ENCODE measurements around the gene PPARG. TPM values are rescaled to one million over a fixed set of nuclear protein-coding genes. Genes with fewer than 3 reads are reported as not detected.

Gene PPARG
- total RNA-seq, 1 donor from 2014 or later: 0.37 TPM

GRCh38 chr3:12301513-12301912, 12.6 kb downstream of the PPARG start:
- peaks cover 1% of the 10 kb centered on the region for H3K27me3 Mint-ChIP-seq (ENCODE audit: unreplicated experiment)
- H3K9me3 Mint-ChIP-seq (ENCODE audit: unreplicated experiment): no peaks in the 10 kb centered on the region
- no peak for TF ChIP-seq CTCF (IDR thresholded peaks at IDR 0.05; ENCODE audit: partially characterized antibody, unreplicated experiment)
- no peak overlapping the region for H3K27ac Mint-ChIP-seq (ENCODE audit: unreplicated experiment)
- no peak for DNase-seq
- H3K4me3 Mint-ChIP-seq (ENCODE audit: unreplicated experiment): no peak overlapping the region
- H3K36me3 Mint-ChIP-seq (ENCODE audit: unreplicated experiment): no peaks in the 10 kb centered on the region
- H3K4me1 Mint-ChIP-seq (ENCODE audit: low read depth, unreplicated experiment): no peaks in the 10 kb centered on the region

GRCh38 chr3:12302564-12302963, 13.7 kb downstream of the PPARG start:
- H3K36me3 Mint-ChIP-seq (ENCODE audit: unreplicated experiment): no peaks in the 10 kb centered on the region
- TF ChIP-seq CTCF (IDR thresholded peaks at IDR 0.05; ENCODE audit: partially characterized antibody, unreplicated experiment): no peak
- H3K4me3 Mint-ChIP-seq (ENCODE audit: unreplicated experiment): no peak overlapping the region
- no peak overlapping the region for H3K27ac Mint-ChIP-seq (ENCODE audit: unreplicated experiment)
- peaks cover 1% of the 10 kb centered on the region for H3K27me3 Mint-ChIP-seq (ENCODE audit: unreplicated experiment)
- no peaks in the 10 kb centered on the region for H3K4me1 Mint-ChIP-seq (ENCODE audit: low read depth, unreplicated experiment)
- H3K9me3 Mint-ChIP-seq (ENCODE audit: unreplicated experiment): no peaks in the 10 kb centered on the region
- no peak for DNase-seq

- no peak overlapping the region for H3K27ac Mint-ChIP-seq (ENCODE audit: unreplicated experiment)
- H3K36me3 Mint-ChIP-seq (ENCODE audit: unreplicated experiment): no peaks in the 10 kb centered on the region
Observed at GRCh38 chr3:12303534-12303933, 14.7 kb downstream of the PPARG start.

GRCh38 chr3:12303993-12304392, 15.1 kb downstream of the PPARG start:
- peaks cover 4% of the 10 kb centered on the region for H3K27me3 Mint-ChIP-seq (ENCODE audit: unreplicated experiment)
- H3K27ac Mint-ChIP-seq (ENCODE audit: unreplicated experiment): no peak overlapping the region
- H3K4me3 Mint-ChIP-seq (ENCODE audit: unreplicated experiment): no peak overlapping the region
- H3K36me3 Mint-ChIP-seq (ENCODE audit: unreplicated experiment): no peaks in the 10 kb centered on the region
- TF ChIP-seq CTCF (IDR thresholded peaks at IDR 0.05; ENCODE audit: partially characterized antibody, unreplicated experiment): no peak
- H3K4me1 Mint-ChIP-seq (ENCODE audit: low read depth, unreplicated experiment): no peaks in the 10 kb centered on the region
- no peaks in the 10 kb centered on the region for H3K9me3 Mint-ChIP-seq (ENCODE audit: unreplicated experiment)
- no peak for DNase-seq

More at GRCh38 chr3:12303534-12303933, 14.7 kb downstream of the PPARG start:
- Mint-ChIP-seq H3K27me3 (ENCODE audit: unreplicated experiment) (peaks cover 4% of the 10 kb centered on the region), H3K4me1 (ENCODE audit: low read depth, unreplicated experiment) (no peaks in the 10 kb centered on the region), H3K4me3 (ENCODE audit: unreplicated experiment) (no peak overlapping the region), H3K9me3 (ENCODE audit: unreplicated experiment) (no peaks in the 10 kb centered on the region)
- TF ChIP-seq CTCF (IDR thresholded peaks at IDR 0.05; ENCODE audit: partially characterized antibody, unreplicated experiment): no peak
- no peak for DNase-seq

- TF ChIP-seq CTCF (IDR thresholded peaks at IDR 0.05; ENCODE audit: partially characterized antibody, unreplicated experiment): no peak
- H3K27me3 Mint-ChIP-seq (ENCODE audit: unreplicated experiment): peaks cover 4% of the 10 kb centered on the region
Observed at GRCh38 chr3:12307136-12307535, 18.3 kb downstream of the PPARG start.

More at GRCh38 chr3:12307136-12307535, 18.3 kb downstream of the PPARG start:
- H3K4me3 Mint-ChIP-seq (ENCODE audit: unreplicated experiment): no peak overlapping the region
- no peaks in the 10 kb centered on the region for H3K4me1 Mint-ChIP-seq (ENCODE audit: low read depth, unreplicated experiment)
- no peak for DNase-seq
- H3K9me3 Mint-ChIP-seq (ENCODE audit: unreplicated experiment): no peaks in the 10 kb centered on the region
- H3K27ac Mint-ChIP-seq (ENCODE audit: unreplicated experiment): no peak overlapping the region
- H3K36me3 Mint-ChIP-seq (ENCODE audit: unreplicated experiment): no peaks in the 10 kb centered on the region

All from glutamatergic neuron (in vitro differentiated cells).